Right lobe of liver (tissue), 6 donors: Measurements from ENCODE around the gene STAC2. TPM values are rescaled to one million over a fixed set of nuclear protein-coding genes. Genes with fewer than 3 reads are reported as not detected.
"Not testable (repeated sequence)": the region's sequence is repeated elsewhere in the genome, so short reads cannot be mapped to it uniquely, and the experiment has no call there.

Experiments
- ATAC-seq, 4 donors: fragments of 200-7000 bp; cut with Tn5 transposase; one replicate each; pipeline ENCODE4 v1.9.1; 2020; ENCODE audit warnings: mild to moderate bottlenecking in 4 of 4, moderate library complexity in 4 of 4
- DNase-seq, 3 donors: peaks; one replicate each; pipeline ENCODE4 v3.0.0-alpha.2; 2020
- H3K27ac ChIP-seq, 3 donors: fragments of 200-600 bp; one replicate each; pipeline ENCODE4 v1.8.0; 2022
- H3K27me3 ChIP-seq, 2 donors: fragments of 200-600 bp; one replicate each; pipeline ENCODE4 v1.8.0; 2022
- H3K36me3 ChIP-seq, 4 donors: fragments of 200-600 bp; sonication (generic) in 1 of 4; one replicate each; pipeline versions ENCODE4 v1.5.1 to v1.8.0; 2017 to 2022; ENCODE audit warnings: control low read depth in 1 of 4
- H3K4me1 ChIP-seq, 4 donors: fragments of 200-600 bp; sonication (generic) in 1 of 4; one replicate each; pipeline versions ENCODE4 v1.5.1 to v1.8.0; 2017 to 2022; ENCODE audit warnings: control low read depth in 1 of 4
- H3K4me3 ChIP-seq, 3 donors: fragments of 200-600 bp; one replicate each; pipeline ENCODE4 v1.8.0; 2022
- H3K9me3 ChIP-seq, 4 donors: fragments of 200-600 bp; sonication (generic) in 1 of 4; one replicate each; pipeline versions ENCODE4 v1.5.1 to v1.8.0; 2017 to 2022; ENCODE audit warnings: control low read depth in 1 of 4
- CTCF ChIP-seq, 4 donors: fragments of 200-600 bp in 3 of 4; fragments of 450-650 bp in 1 of 4; IDR thresholded peaks; one replicate each; pipeline versions ENCODE4 v1.5.1 to v1.8.0; 2016 to 2022; ENCODE audit warnings: antibody characterized with exemption in 4 of 4, mild to moderate bottlenecking in 2 of 4
- POLR2A ChIP-seq: fragments of 450-650 bp; IDR thresholded peaks from one replicate; pipeline ENCODE4 v1.6.1; 2017; ENCODE audit warnings: antibody characterized with exemption, mild to moderate bottlenecking
- WGBS: methylation state at CpG from one replicate; pipeline ENCODE4 v1.1.6; 2018; ENCODE audit warnings: low coverage, low lambda C conversion rate; ENCODE audit not compliant: insufficient coverage; ENCODE audit errors: missing lambda C conversion rate; 5-methylcytosine and 5-hydroxymethylcytosine counted together
- intact Hi-C, 2 donors: fragments of 100-400 bp; cut with DNase I; formaldehyde crosslinking; loops; one replicate each; pipeline versions ENCODE4 v1.11.2 to v1.14.1; 2022
- total RNA-seq, 6 experiments: library from RNA; depleted of rRNA in 2 of 6; stranded (reverse); fragments of >200 nt in 2 of 6; fragmentation: NEBNext Ultra II Directional in 3 of 6; extraction: Animal tissue kit (Norgen Biotek cat#: 25700) in 3 of 6; gene quantifications; one replicate each; pipeline versions ENCODE4 v1.1.0 to v1.2.4, GENCODE V29; 2016 to 2023
- donor health status: DM: no; HTN: yes; CAD: no.
- donor health status: DM: no; HTN: no; CAD: no.
- donor health status: DM: no; HTN: no; CAD: no.
- donor health status: DM: no; HTN: yes; CAD: no.
- donor health status: DM: no; HTN: yes; CAD: no.

STAC2 gene
- total RNA-seq, 6 experiments from 2014 or later, result not detected

GRCh38 chr17:39261286-39261685, 35.5 kb upstream of the STAC2 start:
- peaks cover 0 to 56% (median 8%) of the 10 kb centered on the region in 4 donors for H3K36me3 ChIP-seq
- intact Hi-C loops, result no loop called here
- WGBS, result 81% methylated on average over 5 of the region's 7 CpGs

GRCh38 chr17:39252788-39253460, 27.2 kb upstream of the STAC2 start:
- peaks cover 0 to 6% (median 0%) of the 10 kb centered on the region in 4 donors for H3K36me3 ChIP-seq
- no peak for TF ChIP-seq POLR2A
- TF ChIP-seq CTCF (IDR thresholded peaks at IDR 0.05), result no peak
- DNase-seq (no peak), ATAC-seq (no peak)
- H3K9me3 ChIP-seq, result no peaks in the 10 kb centered on the region
- WGBS, result 87% methylated on average over 6 of the region's 7 CpGs
- H3K4me1 ChIP-seq, result peaks cover 0 to 18% (median 7%) of the 10 kb centered on the region in 4 donors
- no peak overlapping the region for H3K4me3 ChIP-seq
- H3K27me3 ChIP-seq, result no peaks in the 10 kb centered on the region
- H3K27ac ChIP-seq, result no peak overlapping the region
- intact Hi-C loops, result no loop called here

More at GRCh38 chr17:39261286-39261685, 35.5 kb upstream of the STAC2 start:
- ATAC-seq (no peak), DNase-seq (no peak)
- no peak overlapping the region for H3K27ac ChIP-seq
- H3K27me3 ChIP-seq, result no peaks in the 10 kb centered on the region
- no peak overlapping the region for H3K4me3 ChIP-seq
- TF ChIP-seq CTCF (IDR thresholded peaks at IDR 0.05) (peak in 2 of 4 donors; percentile 15 to 23), POLR2A (no peak)
- peaks cover 0 to 12% (median 5%) of the 10 kb centered on the region in 4 donors for H3K4me1 ChIP-seq
- no peaks in the 10 kb centered on the region for H3K9me3 ChIP-seq

GRCh38 chr17:39251997-39252396, 26.3 kb upstream of the STAC2 start:
- Histone ChIP-seq H3K27me3 (no peaks in the 10 kb centered on the region), H3K27ac (no peak overlapping the region), H3K36me3 (peaks cover 0 to 3% (median 0%) of the 10 kb centered on the region in 4 donors), H3K4me3 (no peak overlapping the region), H3K9me3 (no peaks in the 10 kb centered on the region), H3K4me1 (peaks cover 0 to 12% (median 4%) of the 10 kb centered on the region in 4 donors)
- DNase-seq (no peak), ATAC-seq (no peak)
- 83% methylated on average over 1 of the region's 1 CpG for WGBS
- TF ChIP-seq CTCF (IDR thresholded peaks at IDR 0.05), result no peak
- intact Hi-C loops, result no loop called here

- H3K4me1 ChIP-seq, H3K36me3 ChIP-seq, H3K9me3 ChIP-seq, ATAC-seq, H3K4me3 ChIP-seq, intact Hi-C loops, H3K27ac ChIP-seq, H3K27me3 ChIP-seq: not testable (repeated sequence)
- DNase-seq, result peak in 1 of 3 donors; percentile 20
- WGBS, result 98% methylated on average over 10 of the region's 12 CpGs
Observed at GRCh38 chr17:39250076-39250475, 24.3 kb upstream of the STAC2 start.

DNA sequence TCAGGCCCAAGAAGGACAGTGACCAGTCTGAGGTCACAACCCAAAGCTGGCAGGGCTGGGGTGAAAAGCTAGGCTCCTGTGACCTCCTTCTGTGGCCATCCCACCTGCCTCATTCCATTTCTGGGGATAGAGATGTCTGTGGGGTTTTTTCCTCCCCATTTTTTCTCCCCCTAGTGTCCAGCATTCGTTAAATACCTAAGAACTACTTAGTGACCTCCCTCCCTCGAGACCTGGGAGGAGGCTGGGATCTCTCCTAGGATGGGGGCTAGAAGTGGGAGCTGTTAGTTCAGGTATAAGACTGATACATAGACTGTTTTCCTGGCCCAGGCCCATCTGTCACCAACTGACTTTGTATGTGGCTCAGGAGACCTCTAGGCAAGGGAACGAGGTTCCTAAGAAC, 20.5 kb upstream of the STAC2 start:
- 48% methylated on average over 3 of the region's 3 CpGs for WGBS
- DNase-seq, result no peak
- H3K27ac ChIP-seq, result no peak overlapping the region
- no peak overlapping the region for H3K4me3 ChIP-seq
- no peak for ATAC-seq
- no peaks in the 10 kb centered on the region for H3K9me3 ChIP-seq
- no peaks in the 10 kb centered on the region for H3K4me1 ChIP-seq
- TF ChIP-seq POLR2A, result no peak
- TF ChIP-seq CTCF (IDR thresholded peaks at IDR 0.05), result no peak
- H3K27me3 ChIP-seq, result no peaks in the 10 kb centered on the region
- intact Hi-C loops, result no loop called here
- H3K36me3 ChIP-seq, result no peaks in the 10 kb centered on the region
